Esophagus squamous epithelium (tissue), 4 donors: ENCODE data around the gene MAP4K3.

Experiments used
- CTCF ChIP-seq, 6 experiments: fragments of 450-650 bp in 4 of 6; fragments of 200-600 bp in 2 of 6; sonication (generic) in 2 of 6; IDR thresholded peaks; one replicate each; pipeline ENCODE4 v1.5.1; 2016 to 2019; ENCODE audit warnings: antibody characterized with exemption in 6 of 6, mild to moderate bottlenecking in 4 of 6, moderate library complexity in 4 of 6
- POLR2A ChIP-seq, 4 donors: fragments of 450-650 bp; IDR thresholded peaks; one replicate each; pipeline ENCODE4 v1.6.1; 2017; ENCODE audit warnings: antibody characterized with exemption in 4 of 4, mild to moderate bottlenecking in 4 of 4, moderate library complexity in 3 of 4

- TF ChIP-seq POLR2A (IDR thresholded peaks at IDR 0.05) (no peak), CTCF (IDR thresholded peaks at IDR 0.05) (no peak)
Measured at GRCh38 chr2:39210846-39211245, 226.2 kb downstream of the MAP4K3 start.
